Trophoblast cell (in vitro differentiated cells and primary cell): ENCODE measurements around the gene CCDC88A. TPM values are rescaled to one million over a fixed set of nuclear protein-coding genes. Genes with fewer than 3 reads are reported as not detected.
A peak's percentile ranks its signal among the peaks of the same experiment; 100 is the strongest.

Source experiments
- DNase-seq, 2 donors: peaks; one replicate each; pipeline ENCODE4 v3.0.0-alpha.2; 2016
- H2AFZ ChIP-seq: 2 replicates; pipeline ENCODE4 v1.6.1; 2013; ENCODE audit warnings: low read length, moderate library complexity, mild to moderate bottlenecking; ENCODE audit not compliant: insufficient read depth, poor library complexity
- H2AK5ac ChIP-seq: 2 replicates; pipeline ENCODE4 v1.6.1; 2013; ENCODE audit warnings: mild to moderate bottlenecking, low read length
- H2BK120ac ChIP-seq: 2 replicates; pipeline ENCODE4 v1.6.1; 2013; ENCODE audit warnings: low read length, mild to moderate bottlenecking, moderate library complexity; ENCODE audit not compliant: insufficient read depth, poor library complexity
- H2BK12ac ChIP-seq: 2 replicates; pipeline ENCODE4 v1.6.1; 2013; ENCODE audit warnings: mild to moderate bottlenecking, low read length, moderate library complexity
- H2BK5ac ChIP-seq: 2 replicates; pipeline ENCODE4 v1.6.1; 2013; ENCODE audit warnings: low read length, low read depth, moderate library complexity, mild to moderate bottlenecking; ENCODE audit not compliant: poor library complexity
- H3K14ac ChIP-seq: 2 replicates; pipeline ENCODE4 v1.6.1; 2013; ENCODE audit warnings: mild to moderate bottlenecking, low read length
- H3K18ac ChIP-seq: 2 replicates; pipeline ENCODE4 v1.6.1; 2013; ENCODE audit warnings: mild to moderate bottlenecking, low read length
- H3K23ac ChIP-seq: 2 replicates; pipeline ENCODE4 v1.6.1; 2013; ENCODE audit warnings: low read length
- H3K27ac ChIP-seq: 2 replicates; pipeline ENCODE4 v1.5.1; 2013; ENCODE audit warnings: low read depth, mild to moderate bottlenecking, inconsistent platforms, low read length, moderate library complexity
- H3K27me3 ChIP-seq: 2 replicates; pipeline ENCODE4 v1.6.1; 2013; ENCODE audit warnings: inconsistent platforms, mild to moderate bottlenecking, low read length, moderate library complexity; ENCODE audit not compliant: insufficient read depth
- H3K36me3 ChIP-seq, 2 experiments: 1 replicate in 1 of 2; 2 replicates in 1 of 2; pipeline ENCODE4 v1.6.1; 2013; ENCODE audit warnings: low read length in 2 of 2, mild to moderate bottlenecking in 2 of 2, moderate library complexity in 1 of 2; ENCODE audit not compliant: insufficient read depth in 2 of 2, control insufficient read depth in 1 of 2
- H3K4ac ChIP-seq: 2 replicates; pipeline ENCODE4 v1.6.1; 2013; ENCODE audit warnings: low read depth, mild to moderate bottlenecking, low read length, moderate library complexity
- H3K4me1 ChIP-seq, 2 experiments: 1 replicate in 1 of 2; 2 replicates in 1 of 2; pipeline ENCODE4 v1.6.1; 2013; ENCODE audit warnings: low read length in 2 of 2, mild to moderate bottlenecking in 2 of 2, moderate library complexity in 1 of 2; ENCODE audit not compliant: insufficient read depth in 2 of 2, control insufficient read depth in 1 of 2
- H3K4me2 ChIP-seq: 2 replicates; pipeline ENCODE4 v1.6.1; 2013; ENCODE audit warnings: inconsistent platforms, mild to moderate bottlenecking, low read length, moderate library complexity
- H3K4me3 ChIP-seq: 2 replicates; pipeline ENCODE4 v1.5.1; 2013; ENCODE audit warnings: mild to moderate bottlenecking, low read depth, low read length, inconsistent platforms
- H3K79me1 ChIP-seq: one replicate; pipeline ENCODE4 v1.6.1; 2013; ENCODE audit warnings: low read length
- H3K79me2 ChIP-seq: 2 replicates; pipeline ENCODE4 v1.6.1; 2013; ENCODE audit warnings: low read length, mild to moderate bottlenecking; ENCODE audit not compliant: control insufficient read depth, insufficient read depth, poor library complexity
- H3K9ac ChIP-seq: 2 replicates; pipeline ENCODE4 v1.6.1; 2013; ENCODE audit warnings: mild to moderate bottlenecking, low read length
- H3K9me3 ChIP-seq: 2 replicates; pipeline ENCODE4 v1.6.1; 2013; ENCODE audit warnings: low read depth, mild to moderate bottlenecking, control low read depth, inconsistent platforms, low read length; ENCODE audit not compliant: insufficient read depth
- H4K12ac ChIP-seq: 2 replicates; pipeline ENCODE4 v1.6.1; 2013; ENCODE audit warnings: low read depth, mild to moderate bottlenecking, low read length, moderate library complexity
- H4K8ac ChIP-seq: 2 replicates; pipeline ENCODE4 v1.6.1; 2013; ENCODE audit warnings: low read depth, mild to moderate bottlenecking, low read length, moderate library complexity
- H4K91ac ChIP-seq: one replicate; pipeline ENCODE4 v1.6.1; 2013; ENCODE audit warnings: low read depth, mild to moderate bottlenecking, low read length, moderate library complexity
- WGBS: extraction: QIAGEN DNeasy Blood & Tissue Kit; methylation state at CpG from one replicate; pipeline ENCODE4 v1.1.7; 2013; ENCODE audit warnings: missing lambda C conversion rate; ENCODE audit not compliant: insufficient read length, insufficient coverage; ENCODE audit errors: extremely low coverage; 5-methylcytosine and 5-hydroxymethylcytosine counted together
- polyA plus RNA-seq: library from polyadenylated mRNA; stranded (reverse); fragments of 200-250 nt; gene quantifications from 2 replicates; pipeline ENCODE4 v1.2.3, GENCODE V29; 2013

CCDC88A gene
- polyA plus RNA-seq = 20.2 and 23.3 TPM in 2 replicates

GRCh38 chr2:55419679-55420438 lies at the start of gene CCDC88A:
CCDC88A (minus strand) TSS chr2:55419856; CDS start chr2:55419079, 777 bp downstream.
- H3K4me1 ChIP-seq = no peaks in the 10 kb centered on the region
- no peaks in the 10 kb centered on the region for H3K79me2 ChIP-seq
- no peak within 1 kb of the TSS for H4K91ac ChIP-seq
- peak within 1 kb of the TSS; percentile 85 for H3K9ac ChIP-seq
- H3K27me3 ChIP-seq = no peaks in the 10 kb centered on the region
- H3K18ac ChIP-seq = peak within 1 kb of the TSS; percentile 85
- H2BK120ac ChIP-seq = peak within 1 kb of the TSS; percentile 35
- WGBS = no CpG with 5 or more reads among the region's 62 CpGs
- no peak within 1 kb of the TSS for H2AK5ac ChIP-seq
- no peaks in the 10 kb centered on the region for H3K36me3 ChIP-seq
- no peak within 1 kb of the TSS for H3K23ac ChIP-seq
- H2BK5ac ChIP-seq = peak within 1 kb of the TSS; percentile 23
- H3K27ac ChIP-seq = peak within 1 kb of the TSS; percentile 55
- H3K79me1 ChIP-seq = peaks cover 5% of the 10 kb centered on the region
- H2BK12ac ChIP-seq = no peak within 1 kb of the TSS
- peak within 1 kb of the TSS; percentile 16 for H3K4ac ChIP-seq
- H2AFZ ChIP-seq = peak within 1 kb of the TSS; percentile 82
- peak within 1 kb of the TSS; percentile 90 for H3K4me2 ChIP-seq
- peak; percentile 86 to 96 for DNase-seq
- peak within 1 kb of the TSS; percentile 87 for H3K4me3 ChIP-seq
- no peaks in the 10 kb centered on the region for H3K9me3 ChIP-seq
- H4K8ac ChIP-seq = peak within 1 kb of the TSS; percentile 39
- peak within 1 kb of the TSS; percentile 5 for H3K14ac ChIP-seq
- peak within 1 kb of the TSS; percentile 2 for H4K12ac ChIP-seq

GRCh38 chr2:55461679-55462078 lies 42.0 kb upstream of the CCDC88A start:
- H3K27ac ChIP-seq = no peak overlapping the region
- H4K91ac ChIP-seq = no peak overlapping the region
- H3K79me2 ChIP-seq = no peaks in the 10 kb centered on the region
- peaks cover 6% of the 10 kb centered on the region for H3K9me3 ChIP-seq
- no peak overlapping the region for H3K14ac ChIP-seq
- no peak overlapping the region for H3K18ac ChIP-seq
- no peak overlapping the region for H3K4me3 ChIP-seq
- no peak overlapping the region for H2AFZ ChIP-seq
- WGBS = no CpG with 5 or more reads among the region's 2 CpGs
- H3K4me2 ChIP-seq = no peak overlapping the region
- no peak overlapping the region for H2BK120ac ChIP-seq
- no peak overlapping the region for H4K12ac ChIP-seq
- no peak overlapping the region for H4K8ac ChIP-seq
- no peak overlapping the region for H3K4ac ChIP-seq
- H3K79me1 ChIP-seq = no peaks in the 10 kb centered on the region
- H3K23ac ChIP-seq = no peak overlapping the region
- H2BK12ac ChIP-seq = no peak overlapping the region
- H3K9ac ChIP-seq = no peak overlapping the region
- H3K27me3 ChIP-seq = no peaks in the 10 kb centered on the region
- no peak for DNase-seq
- H2BK5ac ChIP-seq = no peak overlapping the region
- H2AK5ac ChIP-seq = no peak overlapping the region
- no peaks in the 10 kb centered on the region for H3K36me3 ChIP-seq
- H3K4me1 ChIP-seq = no peaks in the 10 kb centered on the region

GRCh38 chr2:55460562-55460961 lies 40.9 kb upstream of the CCDC88A start:
- peaks cover 6% of the 10 kb centered on the region for H3K9me3 ChIP-seq
- H2AFZ ChIP-seq = no peak overlapping the region
- no peak overlapping the region for H3K27ac ChIP-seq
- no peak overlapping the region for H3K4me3 ChIP-seq
- H3K4me1 ChIP-seq = no peaks in the 10 kb centered on the region
- no peak overlapping the region for H3K18ac ChIP-seq
- H3K14ac ChIP-seq = no peak overlapping the region
- H2BK5ac ChIP-seq = no peak overlapping the region
- no peak overlapping the region for H4K8ac ChIP-seq
- no peak overlapping the region for H4K91ac ChIP-seq
- no peak overlapping the region for H4K12ac ChIP-seq
- no peaks in the 10 kb centered on the region for H3K79me1 ChIP-seq
- no peak overlapping the region for H3K9ac ChIP-seq
- H3K36me3 ChIP-seq = no peaks in the 10 kb centered on the region
- no peaks in the 10 kb centered on the region for H3K27me3 ChIP-seq
- H3K4me2 ChIP-seq = no peak overlapping the region
- H2BK12ac ChIP-seq = no peak overlapping the region
- DNase-seq = peak in 1 of 2 donors; percentile 19
- no peak overlapping the region for H3K4ac ChIP-seq
- H2AK5ac ChIP-seq = no peak overlapping the region
- H3K23ac ChIP-seq = no peak overlapping the region
- no CpG with 5 or more reads among the region's 3 CpGs for WGBS
- no peaks in the 10 kb centered on the region for H3K79me2 ChIP-seq
- H2BK120ac ChIP-seq = no peak overlapping the region

- H3K79me2 ChIP-seq = no peaks in the 10 kb centered on the region
- no peak overlapping the region for H4K91ac ChIP-seq
- DNase-seq = peak in 1 of 2 donors; percentile 17
- H3K27ac ChIP-seq = no peak overlapping the region
- H2BK120ac ChIP-seq = no peak overlapping the region
- H3K36me3 ChIP-seq = no peaks in the 10 kb centered on the region
- no peak overlapping the region for H3K9ac ChIP-seq
- H2AFZ ChIP-seq = no peak overlapping the region
- H3K23ac ChIP-seq = no peak overlapping the region
- H3K4me2 ChIP-seq = no peak overlapping the region
- H3K4me3 ChIP-seq = no peak overlapping the region
- no peak overlapping the region for H2BK12ac ChIP-seq
- no peak overlapping the region for H4K12ac ChIP-seq
- H3K4ac ChIP-seq = no peak overlapping the region
- no peak overlapping the region for H2AK5ac ChIP-seq
- H4K8ac ChIP-seq = no peak overlapping the region
- no peak overlapping the region for H2BK5ac ChIP-seq
- H3K18ac ChIP-seq = no peak overlapping the region
- H3K4me1 ChIP-seq = no peaks in the 10 kb centered on the region
- no peak overlapping the region for H3K14ac ChIP-seq
- no peaks in the 10 kb centered on the region for H3K27me3 ChIP-seq
- H3K9me3 ChIP-seq = peaks cover 6% of the 10 kb centered on the region
- H3K79me1 ChIP-seq = no peaks in the 10 kb centered on the region
- no CpG with 5 or more reads among the region's 11 CpGs for WGBS
Observed at GRCh38 chr2:55459714-55460274, 40.1 kb upstream of the CCDC88A start.
